ENCODE results near the gene DUSP9. TPM values are rescaled to one million over a fixed set of nuclear protein-coding genes. Genes with fewer than 3 reads are reported as not detected.

Gene DUSP9
- total RNA-seq, 2 donors from 2014 or later = 0.18 to 0.31 TPM

GRCh38 chrX:153644356-153645125, 2.5 kb upstream of the DUSP9 start:
- WGBS, 2 experiments (ENCODE audit: insufficient coverage in 1 of 2, insufficient read length in 1 of 2) = 6 to 13% methylated on average over 3 to 44 of the region's 46 CpGs
- H3K9me3 Mint-ChIP-seq = peaks cover 46% of the 10 kb centered on the region
- H3K4me1 Mint-ChIP-seq = peaks cover 3% of the 10 kb centered on the region
- H3K27me3 Mint-ChIP-seq (ENCODE audit: insufficient read depth) = peaks cover 78% of the 10 kb centered on the region
- H3K9ac ChIP-seq (ENCODE audit: extremely low read depth, low read length, poor library complexity, severe bottlenecking) = no peak overlapping the region
- no peak overlapping the region for H3K27ac ChIP-seq (ENCODE audit: low read depth, low read length)
- peak overlapping the region; percentile 45 for H3K4me3 Mint-ChIP-seq
- peak; percentile 71 for DNase-seq
- no peaks in the 10 kb centered on the region for H3K36me3 ChIP-seq (ENCODE audit: control insufficient read depth, insufficient read depth, low read length)
- TF ChIP-seq CTCF (conservative IDR thresholded peaks at IDR 0.05) = peak; percentile 40
- no peak overlapping the region for H3K27ac Mint-ChIP-seq
- no peaks in the 10 kb centered on the region for H3K36me3 Mint-ChIP-seq (ENCODE audit: low read depth)
- H3K27me3 ChIP-seq (ENCODE audit: control insufficient read depth, insufficient read depth, low read length, poor library complexity, severe bottlenecking) = peaks cover 83% of the 10 kb centered on the region
- H3K4me1 ChIP-seq (ENCODE audit: control insufficient read depth, insufficient read depth, low read length) = no peaks in the 10 kb centered on the region
- no peak overlapping the region for H3K4me3 ChIP-seq (ENCODE audit: low read length)
- no peaks in the 10 kb centered on the region for H3K9me3 ChIP-seq (ENCODE audit: control insufficient read depth, low read length)

- H3K4me1 Mint-ChIP-seq = peaks cover 3% of the 10 kb centered on the region
- no peak overlapping the region for H3K27ac ChIP-seq (ENCODE audit: low read depth, low read length)
- H3K27ac Mint-ChIP-seq = no peak overlapping the region
- peaks cover 83% of the 10 kb centered on the region for H3K27me3 ChIP-seq (ENCODE audit: control insufficient read depth, insufficient read depth, low read length, poor library complexity, severe bottlenecking)
- WGBS, 2 experiments (ENCODE audit: insufficient coverage in 1 of 2, insufficient read length in 1 of 2) = 75% methylated on average over 6 of the region's 6 CpGs; no CpG with 5 or more reads in 1 of the 2 experiments
- H3K9me3 Mint-ChIP-seq = peaks cover 48% of the 10 kb centered on the region
- no peak overlapping the region for H3K9ac ChIP-seq (ENCODE audit: extremely low read depth, low read length, poor library complexity, severe bottlenecking)
- H3K27me3 Mint-ChIP-seq (ENCODE audit: insufficient read depth) = peaks cover 73% of the 10 kb centered on the region
- H3K36me3 Mint-ChIP-seq (ENCODE audit: low read depth) = no peaks in the 10 kb centered on the region
- no peak overlapping the region for H3K4me3 ChIP-seq (ENCODE audit: low read length)
- no peak for TF ChIP-seq CTCF (conservative IDR thresholded peaks at IDR 0.05)
- H3K36me3 ChIP-seq (ENCODE audit: control insufficient read depth, insufficient read depth, low read length) = no peaks in the 10 kb centered on the region
- peak; percentile 38 for DNase-seq
- no peak overlapping the region for H3K4me3 Mint-ChIP-seq
- no peaks in the 10 kb centered on the region for H3K4me1 ChIP-seq (ENCODE audit: control insufficient read depth, insufficient read depth, low read length)
- no peaks in the 10 kb centered on the region for H3K9me3 ChIP-seq (ENCODE audit: control insufficient read depth, low read length)
Measured at GRCh38 chrX:153645151-153645550, 1.9 kb upstream of the DUSP9 start.

GRCh38 chrX:153645921-153646488, 998 bp upstream of the DUSP9 start:
- Mint-ChIP-seq H3K4me1 (peaks cover 3% of the 10 kb centered on the region), H3K9me3 (peaks cover 48% of the 10 kb centered on the region), H3K36me3 (ENCODE audit: low read depth) (no peaks in the 10 kb centered on the region), H3K27ac (no peak overlapping the region), H3K27me3 (ENCODE audit: insufficient read depth) (peaks cover 67% of the 10 kb centered on the region), H3K4me3 (no peak overlapping the region)
- H3K4me1 ChIP-seq (ENCODE audit: control insufficient read depth, insufficient read depth, low read length) = no peaks in the 10 kb centered on the region
- WGBS, 2 experiments (ENCODE audit: insufficient coverage in 1 of 2, insufficient read length in 1 of 2) = 72 to 88% methylated on average over 2 to 10 of the region's 10 CpGs
- H3K27me3 ChIP-seq (ENCODE audit: control insufficient read depth, insufficient read depth, low read length, poor library complexity, severe bottlenecking) = peaks cover 75% of the 10 kb centered on the region
- H3K9ac ChIP-seq (ENCODE audit: extremely low read depth, low read length, poor library complexity, severe bottlenecking) = no peak overlapping the region
- H3K27ac ChIP-seq (ENCODE audit: low read depth, low read length) = no peak overlapping the region
- no peaks in the 10 kb centered on the region for H3K9me3 ChIP-seq (ENCODE audit: control insufficient read depth, low read length)
- no peak for TF ChIP-seq CTCF (conservative IDR thresholded peaks at IDR 0.05)
- H3K36me3 ChIP-seq (ENCODE audit: control insufficient read depth, insufficient read depth, low read length) = no peaks in the 10 kb centered on the region
- DNase-seq = peak; percentile 38
- H3K4me3 ChIP-seq (ENCODE audit: low read length) = no peak overlapping the region

Data from endodermal cell (in vitro differentiated cells).